GM04503 (cell line): ENCODE data around the gene IRAK1.

Experiments used
- DNase-seq: peaks from one replicate; pipeline ENCODE4 v3.0.0-alpha.2; 2012; ENCODE audit warnings: low read depth

IRAK1 gene

GRCh38 chrX:154019061-154019621 is 561 bp downstream of the IRAK1 start:
- DNase-seq = no peak

- no peak for DNase-seq
Measured at GRCh38 chrX:154018518-154019060, 1.1 kb downstream of the IRAK1 start.

GRCh38 chrX:154017766-154018517 is 1.8 kb downstream of the IRAK1 start:
- DNase-seq = no peak

- DNase-seq = no peak
Measured at GRCh38 chrX:154016366-154017076, 3.2 kb downstream of the IRAK1 start.

- DNase-seq = no peak
Measured at GRCh38 chrX:154015581-154016264, 4.0 kb downstream of the IRAK1 start.

- no peak for DNase-seq
Measured at GRCh38 chrX:154014429-154015380, 5.0 kb downstream of the IRAK1 start.

- no peak for DNase-seq
Measured at GRCh38 chrX:154013614-154014360, 5.9 kb downstream of the IRAK1 start.

GRCh38 chrX:154013001-154013421 is 6.7 kb downstream of the IRAK1 start:
- no peak for DNase-seq

- no peak for DNase-seq
Measured at GRCh38 chrX:154012336-154012991, 7.2 kb downstream of the IRAK1 start.

- DNase-seq = no peak
Measured at GRCh38 chrX:154011376-154012335, 8.0 kb downstream of the IRAK1 start.

- DNase-seq = no peak
Measured at GRCh38 chrX:154010330-154011087, 9.2 kb downstream of the IRAK1 start.

- no peak for DNase-seq
Measured at GRCh38 chrX:154008521-154008920, 11.2 kb downstream of the IRAK1 start.

GRCh38 chrX:154006947-154007346 is 12.8 kb downstream of the IRAK1 start:
- DNase-seq = no peak

- DNase-seq = no peak
Measured at GRCh38 chrX:154004315-154004714, 15.4 kb downstream of the IRAK1 start.

GRCh38 chrX:154002215-154002719 is 17.4 kb downstream of the IRAK1 start:
- peak; percentile 49 for DNase-seq

GRCh38 chrX:154000051-154000450 is 19.7 kb downstream of the IRAK1 start:
- DNase-seq = no peak

GRCh38 chrX:153999359-154000037 is 20.2 kb downstream of the IRAK1 start:
- DNase-seq = no peak
